GM21515 (cell line): ENCODE measurements around the gene TNPO1.

Experiments used
- ATAC-seq: cut with Tn5 transposase; IDR thresholded peaks from one replicate; pipeline ENCODE4 v1.9.1; 2021; ENCODE audit not compliant: unreplicated experiment

TNPO1 gene

DNA sequence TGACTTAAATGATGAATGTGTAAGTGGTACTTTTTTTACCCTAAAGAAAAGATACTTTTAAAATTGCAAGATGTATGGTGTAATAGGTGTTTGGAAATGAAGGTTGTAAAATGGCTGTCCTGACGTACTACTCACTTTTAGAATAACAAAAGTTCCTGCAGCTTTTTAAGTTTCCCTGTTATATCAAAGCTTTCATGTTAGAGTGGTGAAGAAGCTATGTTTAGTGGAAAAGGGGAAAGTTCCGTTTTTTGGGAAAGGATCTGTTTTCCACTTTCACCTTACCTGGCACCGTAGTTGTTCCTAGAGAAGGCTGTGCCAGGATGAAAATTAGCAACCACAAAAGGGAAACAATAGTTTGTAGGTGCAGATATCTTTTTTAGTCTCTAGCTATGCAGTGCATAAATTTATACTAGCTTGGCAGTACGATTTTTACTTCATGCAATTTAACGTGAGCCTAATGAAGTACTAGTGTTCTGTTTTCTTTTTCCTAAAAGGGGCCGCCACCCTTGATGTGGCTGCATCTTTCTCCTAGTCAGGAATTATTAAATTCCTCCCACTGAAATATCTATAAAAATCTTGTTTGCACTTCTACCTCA, 1.3 kb downstream of the TNPO1 start:
- no peak for ATAC-seq

DNA sequence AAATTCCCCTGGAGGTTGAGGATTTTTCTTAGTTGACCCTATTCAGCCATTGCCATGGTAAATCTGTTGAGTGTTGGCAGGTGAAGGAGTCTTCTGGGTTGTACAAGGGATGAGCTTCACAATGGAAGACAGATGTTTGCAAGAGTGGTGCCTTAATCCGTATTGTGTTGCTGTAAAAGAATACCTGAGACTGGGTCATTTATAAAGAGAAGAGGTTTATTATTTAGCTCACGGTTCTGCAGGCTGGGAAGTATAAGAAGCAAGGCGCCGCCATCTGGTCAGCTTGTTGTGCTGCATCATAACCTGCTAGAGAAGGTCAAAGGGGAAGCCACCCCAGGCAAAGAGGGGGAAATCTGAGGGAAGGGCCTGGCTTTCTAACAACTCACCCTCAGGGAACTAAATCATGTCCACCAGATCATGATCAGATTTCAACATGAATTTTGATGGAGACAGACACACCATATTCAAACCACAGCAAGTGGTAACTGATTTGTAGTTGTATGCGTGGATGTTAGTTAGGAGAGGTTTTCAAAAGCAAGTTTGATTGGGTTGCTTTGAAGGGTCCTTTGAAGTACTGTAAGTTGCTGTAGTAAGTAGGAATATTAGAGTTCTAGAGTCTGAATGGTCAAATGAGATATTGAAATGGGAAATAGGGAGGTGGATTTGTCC, 2.5 kb downstream of the TNPO1 start:
- ATAC-seq = peak; percentile 24

DNA sequence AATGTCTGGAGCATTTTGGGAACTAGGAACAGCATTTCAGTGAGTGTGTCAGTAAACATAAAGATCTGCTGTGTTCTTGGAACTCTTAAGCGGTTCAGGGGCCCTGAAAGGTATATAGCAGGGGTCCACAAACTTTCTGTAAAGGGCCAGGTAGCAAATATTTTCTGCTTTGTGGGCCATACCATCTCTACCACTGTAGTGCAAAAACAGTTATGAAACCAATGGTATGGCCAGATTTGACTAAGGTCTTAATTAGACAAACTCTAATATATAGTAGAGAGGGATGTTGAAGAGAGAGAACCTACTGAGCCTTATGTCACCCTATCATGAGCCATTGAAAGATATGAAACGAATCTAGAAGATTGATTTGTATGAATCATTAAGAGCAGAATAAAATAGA, 5.3 kb downstream of the TNPO1 start:
- ATAC-seq = no peak

- no peak for ATAC-seq
Measured at GRCh38 chr5:72822944-72823343, 6.5 kb downstream of the TNPO1 start.

- ATAC-seq = no peak
Measured at GRCh38 chr5:72829707-72830106, 13.2 kb downstream of the TNPO1 start.

DNA sequence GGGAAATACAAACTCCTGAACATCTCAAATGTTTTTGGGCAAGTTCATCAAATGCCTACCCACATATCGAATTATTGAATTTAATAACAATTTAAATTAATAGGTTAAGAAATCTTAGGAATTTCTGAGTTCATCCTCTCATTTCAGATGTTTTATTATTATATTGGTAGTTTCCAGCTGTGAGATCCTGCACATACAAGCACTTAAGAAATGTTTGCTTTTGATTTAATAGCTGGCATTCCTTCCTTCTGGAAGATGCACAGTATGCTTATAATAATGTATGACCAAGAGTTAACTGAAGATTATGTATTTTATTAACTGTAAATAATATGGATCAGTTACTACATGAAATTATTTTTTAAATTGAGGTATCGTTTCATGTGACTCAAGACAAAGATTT, 13.9 kb downstream of the TNPO1 start:
- no peak for ATAC-seq

DNA sequence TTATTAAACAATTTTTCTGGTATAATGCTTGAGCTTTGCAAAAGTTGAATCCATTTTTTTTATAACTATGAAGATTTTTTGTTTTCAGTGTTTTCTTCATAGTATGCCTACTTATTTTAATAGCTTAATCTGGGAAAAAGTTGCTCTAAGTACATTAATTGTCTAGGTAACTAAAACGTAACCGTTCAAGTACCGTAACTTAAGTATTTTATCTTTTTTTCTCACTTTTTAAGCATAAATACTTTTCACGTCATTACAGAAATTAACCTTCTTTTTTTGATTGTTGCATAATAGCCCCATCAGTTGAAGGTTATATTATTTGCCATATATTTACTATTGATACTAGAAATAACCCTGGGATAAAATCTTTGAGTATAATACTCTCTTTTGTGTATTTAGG, 15.2 kb downstream of the TNPO1 start:
- ATAC-seq = no peak

- no peak for ATAC-seq
Measured at GRCh38 chr5:72834924-72835323, 18.5 kb downstream of the TNPO1 start.

DNA sequence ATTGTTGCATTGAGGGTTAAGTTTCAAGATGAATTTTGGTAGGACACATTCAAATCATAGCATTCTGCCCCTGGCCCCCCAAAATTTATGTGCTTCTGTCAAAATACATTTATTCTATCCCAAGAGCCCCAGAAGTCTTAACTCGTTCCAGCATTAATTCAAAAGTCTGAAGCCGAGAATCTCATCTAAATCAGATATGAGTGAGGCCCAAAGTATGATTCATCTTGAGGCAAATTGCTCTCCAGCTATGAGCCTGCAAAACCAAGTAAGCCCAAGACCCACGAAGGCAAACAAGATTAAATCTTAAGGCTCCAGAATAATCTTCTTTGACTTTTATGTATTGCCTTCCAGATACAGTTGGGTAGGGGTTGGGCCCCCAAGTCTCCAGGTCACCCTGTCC, 19.2 kb downstream of the TNPO1 start:
- ATAC-seq = no peak

GRCh38 chr5:72836810-72837209, 20.3 kb downstream of the TNPO1 start:
- ATAC-seq = no peak

GRCh38 chr5:72837524-72838096, 21.1 kb downstream of the TNPO1 start:
- no peak for ATAC-seq

DNA sequence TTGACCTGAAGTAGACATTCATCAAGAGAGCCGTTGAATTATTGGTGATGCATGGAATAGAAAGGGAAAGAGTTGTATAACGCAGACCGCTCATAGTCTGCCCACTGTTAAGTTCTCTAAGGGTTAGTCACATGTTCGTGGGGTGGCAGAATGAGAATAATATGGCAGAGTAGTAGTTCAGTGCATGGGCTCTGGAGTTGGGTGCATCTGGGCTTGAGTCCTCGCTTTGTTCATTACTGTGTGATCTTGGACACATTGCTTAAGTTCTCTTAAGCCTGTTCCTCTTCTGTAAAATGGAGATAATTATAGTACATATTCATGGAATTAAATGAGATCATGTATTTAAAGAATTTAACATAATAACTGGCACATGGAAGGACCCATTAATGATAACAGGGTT, 23.6 kb downstream of the TNPO1 start:
- no peak for ATAC-seq

DNA sequence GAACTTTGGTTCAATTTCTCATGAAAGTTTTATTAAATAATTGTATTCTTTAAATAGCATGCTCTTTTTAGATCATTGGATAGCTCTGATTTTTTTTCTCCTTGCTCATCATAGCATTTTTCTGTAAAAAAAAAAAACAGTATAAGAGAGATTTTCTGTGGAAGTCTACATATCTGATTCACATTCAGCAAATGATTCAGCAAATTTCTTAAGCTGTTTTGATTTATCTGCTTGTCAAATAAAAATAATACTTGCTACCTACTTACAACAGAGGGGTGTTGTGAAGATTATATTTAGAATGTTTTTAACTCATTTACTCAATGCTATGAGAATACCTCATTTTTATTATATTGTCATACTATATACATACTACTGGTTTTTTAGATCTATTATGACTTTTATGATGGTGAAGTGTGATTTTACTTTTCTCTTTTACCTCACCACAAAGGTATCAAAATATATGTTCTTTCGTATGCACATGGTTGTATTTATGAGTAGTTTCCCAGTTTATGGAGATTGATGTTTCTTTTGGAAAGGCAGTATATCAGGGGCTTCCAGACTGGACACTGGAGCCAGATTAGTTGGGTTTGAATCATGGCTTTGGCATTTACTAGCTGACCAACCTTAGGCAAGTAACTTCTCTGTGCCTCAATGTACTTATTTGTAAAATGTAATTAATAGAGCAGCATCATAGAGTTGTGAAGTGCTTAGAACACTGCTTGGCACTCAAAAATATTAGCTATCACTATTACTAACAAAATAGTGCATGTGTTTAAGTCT, 25.5 kb downstream of the TNPO1 start:
- ATAC-seq = no peak

- ATAC-seq = no peak
Measured at GRCh38 chr5:72842816-72843215, 26.4 kb downstream of the TNPO1 start.

DNA sequence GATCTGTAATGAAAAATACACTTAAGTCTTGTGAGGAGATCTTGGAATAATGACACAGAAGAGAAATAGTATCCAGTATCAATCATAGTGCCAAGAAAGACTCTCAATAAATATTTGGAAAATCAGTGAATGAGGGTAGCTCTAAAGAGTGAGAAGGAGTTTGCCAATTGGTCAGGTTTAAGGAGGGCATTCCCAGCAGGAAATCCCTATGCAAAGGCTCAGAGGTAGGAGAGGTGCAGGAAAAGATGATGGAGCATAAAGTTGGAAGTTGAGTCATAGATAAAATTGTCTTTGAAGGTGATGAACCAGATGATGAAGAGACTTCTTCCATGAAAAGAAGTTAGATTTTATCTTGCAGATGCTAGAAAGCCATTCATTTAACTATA, 27.8 kb downstream of the TNPO1 start:
- no peak for ATAC-seq

DNA sequence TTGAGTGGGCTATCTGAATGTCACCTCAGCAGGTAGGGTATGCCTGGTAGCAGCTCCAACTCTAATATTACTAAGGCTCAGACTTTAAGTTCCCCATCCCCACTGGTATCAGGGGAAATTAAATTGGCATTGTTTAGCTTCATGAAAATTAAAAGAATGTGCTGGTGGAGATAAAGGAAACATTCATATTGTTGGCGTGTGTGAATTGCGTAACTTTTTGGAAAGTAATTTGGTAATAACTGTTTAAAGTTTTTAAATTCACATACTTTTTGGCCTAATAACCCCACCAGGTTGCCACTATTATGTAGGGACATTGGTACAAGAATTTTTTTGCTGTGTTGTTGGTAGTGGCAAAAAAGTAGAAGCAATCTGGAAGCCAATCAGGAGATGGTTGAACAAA, 29.4 kb downstream of the TNPO1 start:
- ATAC-seq = no peak

- no peak for ATAC-seq
Measured at GRCh38 chr5:72846483-72846882, 30.0 kb downstream of the TNPO1 start.

- ATAC-seq = no peak
Measured at GRCh38 chr5:72847439-72847838, 31.0 kb downstream of the TNPO1 start.

- ATAC-seq = peak; percentile 77
Measured at GRCh38 chr5:72847989-72848473, 31.6 kb downstream of the TNPO1 start.

DNA sequence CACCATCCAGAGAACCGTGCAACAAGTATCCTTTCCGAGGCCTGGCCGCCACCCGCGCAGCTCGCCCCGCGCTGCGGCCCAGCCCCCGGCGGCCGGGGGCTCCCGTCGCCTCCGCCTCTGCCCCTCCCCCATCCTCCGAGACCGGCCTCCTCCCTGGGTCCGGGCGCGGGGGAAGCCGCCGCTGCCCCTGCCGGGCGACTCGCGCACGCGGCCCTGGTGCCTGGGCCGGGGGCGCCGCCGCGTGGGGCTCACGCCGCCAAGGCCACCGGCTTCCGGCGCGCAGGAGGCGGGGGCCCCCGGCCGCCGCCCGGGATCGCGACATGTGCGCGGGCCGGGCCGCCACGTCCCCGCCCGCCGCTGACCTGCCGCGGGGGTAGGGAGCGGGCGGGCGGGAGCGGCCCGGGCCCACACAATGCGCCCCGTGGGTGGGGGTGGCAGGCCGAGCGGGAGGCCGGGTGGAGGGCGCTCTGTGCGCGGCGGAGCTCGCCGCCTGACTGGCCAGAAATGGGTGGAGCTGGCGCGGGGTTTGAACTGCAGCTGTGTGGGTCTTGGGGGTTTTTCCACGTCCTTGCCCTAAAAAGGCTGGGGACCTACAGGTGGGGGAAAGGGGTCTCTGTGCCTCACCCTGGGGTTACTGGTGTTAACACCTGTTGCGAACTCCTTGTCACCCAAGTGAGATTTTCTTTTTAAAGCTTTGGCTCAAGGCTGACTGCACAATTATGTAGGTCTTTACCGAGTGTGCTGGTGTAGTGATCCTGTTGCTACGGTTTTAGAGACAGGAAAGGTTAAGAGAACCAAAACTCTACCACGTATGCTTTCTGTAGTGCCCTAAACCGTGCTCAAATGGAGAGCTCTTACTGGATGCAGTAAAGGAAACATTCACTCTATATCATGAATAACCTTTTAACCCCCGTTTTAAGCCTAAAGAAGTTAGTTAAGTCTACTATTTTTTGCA, 32.3 kb downstream of the TNPO1 start:
- ATAC-seq = peak; percentile 57

GRCh38 chr5:72849546-72849945, 33.1 kb downstream of the TNPO1 start:
- ATAC-seq = no peak
